Tibial nerve (tissue), 4 donors: ENCODE results near the gene MARVELD1. TPM values are rescaled to one million over a fixed set of nuclear protein-coding genes. Genes with fewer than 3 reads are reported as not detected.
"Not testable (repeated sequence)": the region's sequence is repeated elsewhere in the genome, so short reads cannot be mapped to it uniquely, and the experiment has no call there.

Source experiments
- DNase-seq, 2 donors: peaks; one replicate each; pipeline ENCODE4 v3.0.0-alpha.2; 2019; ENCODE audit warnings: low spot score in 2 of 2
- H3K27ac ChIP-seq, 4 donors: fragments of 200-600 bp; sonication (generic) in 3 of 4; one replicate each; pipeline ENCODE4 v1.5.1; 2017 to 2019; ENCODE audit warnings: mild to moderate bottlenecking in 1 of 4
- H3K27me3 ChIP-seq, 2 donors: fragments of 200-600 bp; sonication (generic) in 1 of 2; one replicate each; pipeline versions ENCODE4 v1.5.1 to v1.6.0; 2017 to 2019
- H3K36me3 ChIP-seq, 3 donors: fragments of 200-600 bp; sonication (generic); one replicate each; pipeline ENCODE4 v1.5.1; 2018 to 2019
- H3K4me1 ChIP-seq, 4 donors: fragments of 200-600 bp; sonication (generic) in 3 of 4; one replicate each; pipeline ENCODE4 v1.5.1; 2017 to 2019
- H3K4me3 ChIP-seq, 4 donors: fragments of 200-600 bp; sonication (generic) in 3 of 4; one replicate each; pipeline ENCODE4 v1.5.1; 2017 to 2019; ENCODE audit warnings: mild to moderate bottlenecking in 1 of 4, moderate library complexity in 1 of 4
- H3K9me3 ChIP-seq, 4 donors: fragments of 200-600 bp; sonication (generic) in 3 of 4; one replicate each; pipeline ENCODE4 v1.5.1; 2017 to 2019
- EP300 ChIP-seq, 2 donors: sonication (generic); formaldehyde crosslinking; IDR thresholded peaks; one replicate each; pipeline ENCODE4 v1.6.1; 2017; ENCODE audit warnings: antibody characterized with exemption in 2 of 2, mild to moderate bottlenecking in 1 of 2
- POLR2A ChIP-seq, 2 donors: fragments of 450-650 bp; IDR thresholded peaks; one replicate each; pipeline ENCODE4 v1.6.1; 2017; ENCODE audit warnings: antibody characterized with exemption in 2 of 2, mild to moderate bottlenecking in 2 of 2, moderate library complexity in 2 of 2
- WGBS, 2 donors: methylation state at CpG; one replicate each; pipeline ENCODE4 v1.1.5; 2018; 5-methylcytosine and 5-hydroxymethylcytosine counted together
- total RNA-seq, 4 donors: library from RNA; depleted of rRNA; stranded (reverse); fragments of >200 nt; gene quantifications; one replicate each; pipeline ENCODE4 v1.1.0, GENCODE V29; 2016
- TF ChIP-seq, protein P1 (sequence below), 5 experiments: fragments of 200-600 bp in 3 of 5; fragments of 450-650 bp in 2 of 5; sonication (generic) in 3 of 5; IDR thresholded peaks; one replicate each; pipeline ENCODE4 v1.5.1; 2016 to 2019; ENCODE audit warnings: antibody characterized with exemption in 5 of 5, mild to moderate bottlenecking in 3 of 5, moderate library complexity in 2 of 5

MARVELD1 gene
- total RNA-seq, 4 donors from 2014 or later: 28.0 to 45.3 (median 42.2) TPM

DNA sequence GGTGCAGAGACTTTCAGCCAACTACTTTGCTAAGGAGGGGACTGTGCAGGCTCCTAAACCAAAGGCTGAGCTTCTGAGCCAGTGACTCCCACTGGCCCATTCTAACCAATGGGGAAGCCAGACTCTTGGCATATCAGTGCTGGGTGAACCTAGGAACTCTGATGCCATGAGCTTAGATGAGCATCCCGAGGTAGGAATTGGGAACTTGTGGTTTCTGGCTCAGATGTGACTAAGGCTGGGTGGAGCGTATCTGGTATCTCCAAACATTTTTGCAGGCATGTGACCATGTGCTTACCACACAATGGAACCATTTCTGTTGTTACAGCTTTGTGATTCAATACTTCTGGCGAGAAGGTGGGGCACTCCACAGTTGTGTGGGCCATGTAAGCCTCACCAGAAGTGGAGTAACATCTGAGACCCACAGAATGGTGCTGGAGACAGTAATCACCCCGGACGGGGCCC lies 23.9 kb upstream of the MARVELD1 start:
- Histone ChIP-seq H3K27ac (peak overlapping the region; percentile 90 to 100 (median 98)), H3K4me3 (no peak overlapping the region), H3K4me1 (peaks cover 0 to 44% (median 29%) of the 10 kb centered on the region in 4 donors), H3K36me3 (no peaks in the 10 kb centered on the region), H3K27me3 (no peaks in the 10 kb centered on the region), H3K9me3 (no peaks in the 10 kb centered on the region)
- TF ChIP-seq, protein P1, sequence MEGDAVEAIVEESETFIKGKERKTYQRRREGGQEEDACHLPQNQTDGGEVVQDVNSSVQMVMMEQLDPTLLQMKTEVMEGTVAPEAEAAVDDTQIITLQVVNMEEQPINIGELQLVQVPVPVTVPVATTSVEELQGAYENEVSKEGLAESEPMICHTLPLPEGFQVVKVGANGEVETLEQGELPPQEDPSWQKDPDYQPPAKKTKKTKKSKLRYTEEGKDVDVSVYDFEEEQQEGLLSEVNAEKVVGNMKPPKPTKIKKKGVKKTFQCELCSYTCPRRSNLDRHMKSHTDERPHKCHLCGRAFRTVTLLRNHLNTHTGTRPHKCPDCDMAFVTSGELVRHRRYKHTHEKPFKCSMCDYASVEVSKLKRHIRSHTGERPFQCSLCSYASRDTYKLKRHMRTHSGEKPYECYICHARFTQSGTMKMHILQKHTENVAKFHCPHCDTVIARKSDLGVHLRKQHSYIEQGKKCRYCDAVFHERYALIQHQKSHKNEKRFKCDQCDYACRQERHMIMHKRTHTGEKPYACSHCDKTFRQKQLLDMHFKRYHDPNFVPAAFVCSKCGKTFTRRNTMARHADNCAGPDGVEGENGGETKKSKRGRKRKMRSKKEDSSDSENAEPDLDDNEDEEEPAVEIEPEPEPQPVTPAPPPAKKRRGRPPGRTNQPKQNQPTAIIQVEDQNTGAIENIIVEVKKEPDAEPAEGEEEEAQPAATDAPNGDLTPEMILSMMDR (IDR thresholded peaks at IDR 0.05): no peak
- TF ChIP-seq EP300 (IDR thresholded peaks at IDR 0.05) (peak; percentile 75 to 85), POLR2A (IDR thresholded peaks at IDR 0.05) (peak in 1 of 2 donors; percentile 30)
- WGBS, 2 donors: 63 to 69% methylated on average over 5 of the region's 5 CpGs
- DNase-seq: peak; percentile 31 to 71

DNA sequence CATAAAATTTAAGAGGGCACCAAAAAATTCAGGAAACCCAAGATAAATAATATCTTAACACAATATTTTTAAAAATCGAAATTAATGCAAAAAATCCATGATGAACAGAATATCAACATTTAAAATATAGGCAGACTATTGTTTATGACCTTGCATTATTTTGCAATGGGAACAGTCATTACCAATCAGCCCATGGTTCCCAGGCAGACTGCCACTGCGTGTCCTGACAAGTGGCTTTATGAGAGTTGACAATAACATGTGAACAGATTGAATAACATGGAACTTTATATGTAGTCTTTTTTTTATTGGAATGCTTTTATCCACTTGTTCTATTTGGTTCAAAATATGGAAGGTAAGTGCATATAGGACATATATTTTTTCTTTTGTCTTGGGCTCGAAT lies 23.4 kb upstream of the MARVELD1 start:
- no peaks in the 10 kb centered on the region for H3K9me3 ChIP-seq
- no peaks in the 10 kb centered on the region for H3K36me3 ChIP-seq
- H3K27ac ChIP-seq: peak overlapping the region; percentile 90 to 100 (median 98)
- TF ChIP-seq POLR2A (IDR thresholded peaks at IDR 0.05) (no peak), EP300 (IDR thresholded peaks at IDR 0.05) (no peak)
- TF ChIP-seq, protein P1 (IDR thresholded peaks at IDR 0.05): no peak
- WGBS, 2 donors: 89 to 93% methylated on average over 3 of the region's 3 CpGs
- H3K4me1 ChIP-seq: peaks cover 0 to 39% (median 29%) of the 10 kb centered on the region in 4 donors
- no peak overlapping the region for H3K4me3 ChIP-seq
- H3K27me3 ChIP-seq: no peaks in the 10 kb centered on the region
- DNase-seq: no peak

GRCh38 chr10:97698072-97698655 lies 15.4 kb upstream of the MARVELD1 start:
- not testable (repeated sequence) for H3K4me3 ChIP-seq, H3K27me3 ChIP-seq, DNase-seq, H3K9me3 ChIP-seq, H3K36me3 ChIP-seq, H3K27ac ChIP-seq
- WGBS, 2 donors: 85 to 87% methylated on average over 11 of the region's 11 CpGs
- peaks cover 0 to 11% (median 0%) of the 10 kb centered on the region in 4 donors for H3K4me1 ChIP-seq

- no peak for TF ChIP-seq POLR2A (IDR thresholded peaks at IDR 0.05)
- TF ChIP-seq EP300 (IDR thresholded peaks at IDR 0.05): peak in 1 of 2 donors; percentile 66
- TF ChIP-seq, protein P1 (IDR thresholded peaks at IDR 0.05): peak; percentile 74 to 91 (median 83)
- WGBS, 2 donors: 48 to 50% methylated on average over 8 to 12 of the region's 12 CpGs
Measured at GRCh38 chr10:97701438-97702069, 12.0 kb upstream of the MARVELD1 start.

GRCh38 chr10:97703398-97704067 lies 10.0 kb upstream of the MARVELD1 start:
- H3K9me3 ChIP-seq: no peaks in the 10 kb centered on the region
- no peaks in the 10 kb centered on the region for H3K27me3 ChIP-seq
- no peak overlapping the region for H3K27ac ChIP-seq
- no peak for DNase-seq
- H3K36me3 ChIP-seq: no peaks in the 10 kb centered on the region
- 81 to 85% methylated on average over 7 of the region's 7 CpGs for WGBS, 2 donors
- no peak overlapping the region for H3K4me3 ChIP-seq
- TF ChIP-seq EP300 (IDR thresholded peaks at IDR 0.05) (no peak), POLR2A (IDR thresholded peaks at IDR 0.05) (no peak)
- TF ChIP-seq, protein P1 (IDR thresholded peaks at IDR 0.05): no peak
- H3K4me1 ChIP-seq: peaks cover 0 to 22% (median 0%) of the 10 kb centered on the region in 4 donors

More at GRCh38 chr10:97701438-97702069, 12.0 kb upstream of the MARVELD1 start:
- H3K36me3 ChIP-seq: no peaks in the 10 kb centered on the region
- H3K27ac ChIP-seq: peak overlapping the region in 2 of 4 donors; percentile 25 to 55
- peak in 1 of 2 donors; percentile 76 for DNase-seq
- H3K4me3 ChIP-seq: no peak overlapping the region
- no peaks in the 10 kb centered on the region for H3K9me3 ChIP-seq
- H3K27me3 ChIP-seq: no peaks in the 10 kb centered on the region
- peaks cover 0 to 11% (median 0%) of the 10 kb centered on the region in 4 donors for H3K4me1 ChIP-seq
